ENCODE data around the gene PRIMA1. TPM values are rescaled to one million over a fixed set of nuclear protein-coding genes. Genes with fewer than 3 reads are reported as not detected.

The PRIMA1 gene
- total RNA-seq: not detected in 2 replicates

DNA sequence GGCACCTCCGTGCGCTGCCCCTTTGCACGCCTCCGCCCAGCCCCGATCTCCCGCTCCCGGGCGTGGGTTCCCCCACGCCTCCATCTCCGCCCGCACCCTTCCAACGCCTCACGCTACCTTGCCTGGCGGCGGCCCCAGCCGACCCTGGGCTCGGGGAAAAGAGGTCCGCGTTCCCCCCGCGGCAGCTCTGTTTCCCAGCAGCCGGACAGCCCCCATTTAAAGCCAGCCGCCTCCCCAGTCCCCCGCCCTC lies at the start of gene PRIMA1:
TSS of gene PRIMA1 (minus strand) at position 193 of the 250 bp plus-strand sequence. CDS start 767 bp downstream, outside the sequence.

Other genes with a start within 250 kb of the PRIMA1 start
- gene FAM181A, start 138.9 kb upstream of the PRIMA1 start, total RNA-seq: not detected in 2 replicates
- gene ASB2, start 188.1 kb upstream of the PRIMA1 start, total RNA-seq: 0.13 and 0.16 TPM in 2 replicates
- not detected in 2 replicates for gene CCDC197, start 208.8 kb upstream of the PRIMA1 start, total RNA-seq
- 3.7 and 4.1 TPM in 2 replicates for gene OTUB2, start 237.9 kb upstream of the PRIMA1 start, total RNA-seq